Mammary epithelial cell (primary cell): Measurements from ENCODE around the gene MYOC.

Experiments used
- CTCF ChIP-seq, 2 donors: IDR thresholded peaks in 1 of 2; conservative IDR thresholded peaks in 1 of 2; 2 replicates each; pipeline ENCODE4 v1.5.1; 2011 to 2012; ENCODE audit warnings: inconsistent platforms in 2 of 2, low read length in 2 of 2, mild to moderate bottlenecking in 2 of 2, control low read depth in 1 of 2, low read depth in 1 of 2; ENCODE audit not compliant: insufficient read depth in 1 of 2; ENCODE audit errors: extremely low read depth in 1 of 2
- EZH2 ChIP-seq: IDR thresholded peaks from 2 replicates; pipeline ENCODE4 v1.6.1; 2012; ENCODE audit warnings: low read length, inconsistent platforms, borderline replicate concordance

- TF ChIP-seq CTCF (conservative IDR thresholded peaks at IDR 0.05 in 1 of 2, IDR thresholded peaks at IDR 0.05 in 1 of 2; ENCODE audit: extremely low read depth in 1 of 2, insufficient read depth in 1 of 2, low read depth in 1 of 2, low read length in 2 of 2): no peak
- TF ChIP-seq EZH2: no peak
Measured at GRCh38 chr1:171628225-171628624, 24.3 kb downstream of the MYOC start.
